Ovary (tissue), 9 donors: ENCODE measurements around the gene DERA. TPM values are rescaled to one million over a fixed set of nuclear protein-coding genes. Genes with fewer than 3 reads are reported as not detected.

ENCODE experiments used
- DNase-seq, 5 donors: peaks; one replicate each; pipeline ENCODE4 v3.0.0-alpha.2; 2019 to 2020
- H3K27ac ChIP-seq, 2 donors: fragments of 200-600 bp; one replicate each; pipeline versions ENCODE4 v1.5.1 to v1.8.0; 2019 to 2022
- H3K27me3 ChIP-seq: fragments of 200-600 bp; one replicate; pipeline ENCODE4 v1.8.0; 2022
- H3K36me3 ChIP-seq: fragments of 200-600 bp; sonication (generic); one replicate; pipeline ENCODE4 v1.5.1; 2019
- H3K4me1 ChIP-seq: one replicate; pipeline ENCODE4 v1.8.1; 2013; ENCODE audit warnings: mild to moderate bottlenecking, moderate library complexity; ENCODE audit not compliant: insufficient read depth
- H3K4me3 ChIP-seq: fragments of 200-600 bp; sonication (generic); one replicate; pipeline ENCODE4 v1.5.1; 2017
- H3K9me3 ChIP-seq, 2 donors: fragments of 200-600 bp in 1 of 2; sonication (generic) in 1 of 2; one replicate each; pipeline versions ENCODE4 v1.5.1 to v1.8.1; 2013 to 2019; ENCODE audit warnings: mild to moderate bottlenecking in 1 of 2, moderate library complexity in 1 of 2
- CTCF ChIP-seq, 3 donors: fragments of 450-650 bp in 2 of 3; fragments of 200-600 bp in 1 of 3; IDR thresholded peaks; one replicate each; pipeline versions ENCODE4 v1.5.1 to v1.8.0; 2016 to 2022; ENCODE audit warnings: antibody characterized with exemption in 3 of 3, mild to moderate bottlenecking in 1 of 3
- EP300 ChIP-seq: sonication (generic); formaldehyde crosslinking; IDR thresholded peaks from one replicate; pipeline ENCODE4 v1.6.1; 2017; ENCODE audit warnings: antibody characterized with exemption
- POLR2A ChIP-seq: fragments of 450-650 bp; IDR thresholded peaks from one replicate; pipeline ENCODE4 v1.6.1; 2017; ENCODE audit warnings: antibody characterized with exemption, mild to moderate bottlenecking, moderate library complexity
- WGBS, 3 donors: extraction: QIAGEN DNeasy Blood & Tissue Kit in 1 of 3; methylation state at CpG; one replicate each; pipeline versions ENCODE4 v1.1.5 to v1.1.7; 2013 to 2017; 5-methylcytosine and 5-hydroxymethylcytosine counted together
- intact Hi-C, 4 donors: fragments of 100-400 bp; cut with DNase I; formaldehyde crosslinking; loops; one replicate each; pipeline versions ENCODE4 v1.11.0 to v1.15.1; 2022 to 2023
- polyA plus RNA-seq, 2 donors: library from polyadenylated mRNA; stranded (reverse); fragments of 200-250 nt in 1 of 2; fragments of 350-450 nt in 1 of 2; fragmentation: Illumina TruSeq in 1 of 2; extraction: RNeasy Lipid Tissue Mini Kit (QIAGEN cat#74804) in 1 of 2; gene quantifications; one replicate each; pipeline ENCODE4 v1.2.3, GENCODE V29; 2013 to 2014
- total RNA-seq, 7 donors: library from RNA; depleted of rRNA in 2 of 7; stranded (reverse); fragments of >200 nt in 2 of 7; fragmentation: NEBNext Ultra II Directional in 3 of 7; extraction: Animal tissue kit (Norgen Biotek cat#: 25700) in 3 of 7; gene quantifications; one replicate each; pipeline versions ENCODE4 v1.1.0 to v1.2.4, GENCODE V29; 2016 to 2023
- donor health status: DM: no; HTN: no; CAD: no; lungs with moderate emphysema.
- donor health status: DM: no; HTN: no; CAD: no.
- donor health status: Bipolar disorder and iron deficiency.
- donor health status: DM: yes; HTN: yes; CAD: no.
- donor health status: DM: no; HTN: no; CAD: no.
- donor health status: DM: yes; HTN: yes; CAD: no.

The DERA gene
- total and polyA plus RNA-seq, 9 donors, result 8.1 to 27.7 (median 12.0) TPM

- no peaks in the 10 kb centered on the region for H3K9me3 ChIP-seq
- TF ChIP-seq EP300, result no peak
- TF ChIP-seq CTCF (IDR thresholded peaks at IDR 0.05), result no peak
- no peak for TF ChIP-seq POLR2A
- no peak for DNase-seq
- H3K4me3 ChIP-seq, result no peak overlapping the region
- intact Hi-C loops, result no loop called here
- no peaks in the 10 kb centered on the region for H3K27me3 ChIP-seq
- H3K27ac ChIP-seq, result no peak overlapping the region
- no peaks in the 10 kb centered on the region for H3K4me1 ChIP-seq
- WGBS, 3 donors, result 49 to 67% (median 52%) methylated on average over 2 of the region's 2 CpGs
- H3K36me3 ChIP-seq, result no peaks in the 10 kb centered on the region
These were observed 17.2 kb downstream of the DERA start for GRCh38 chr12:15928346-15928745.

DNA sequence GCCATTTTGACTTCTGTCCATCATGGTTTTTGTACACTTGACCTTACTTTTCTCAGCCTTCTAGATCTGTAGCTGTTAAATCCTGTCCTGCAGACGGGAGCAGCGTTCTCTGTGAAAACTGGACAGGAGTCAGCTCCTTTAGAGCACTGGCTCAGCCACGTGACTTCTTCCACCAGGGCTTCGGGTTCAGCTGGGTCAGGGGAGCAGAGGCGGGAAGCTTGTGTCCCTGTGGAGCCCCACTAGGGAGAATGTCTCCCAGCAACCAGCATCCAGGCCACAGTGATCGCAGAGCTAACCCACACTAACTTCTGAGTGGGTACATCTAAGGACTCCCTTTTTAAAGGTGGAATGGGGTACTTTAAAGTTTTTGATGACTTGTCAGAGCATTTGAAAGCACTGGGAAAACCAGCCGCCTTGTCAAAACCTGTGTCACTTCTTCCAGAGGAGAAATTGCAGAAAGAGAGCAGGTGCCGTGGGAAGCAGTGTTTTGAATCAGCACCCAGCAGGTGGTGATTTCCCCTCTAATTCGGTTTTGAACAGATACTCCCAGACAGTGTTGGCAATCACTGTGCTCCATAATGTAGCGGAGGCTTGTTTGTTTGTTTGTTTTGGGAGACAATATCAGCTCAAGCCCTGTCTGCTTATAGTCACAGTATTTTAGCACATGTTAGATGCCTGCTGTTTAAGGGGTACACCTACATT lies 17.9 kb downstream of the DERA start:
- H3K27ac ChIP-seq, result no peak overlapping the region
- H3K4me3 ChIP-seq, result no peak overlapping the region
- 68 to 75% (median 73%) methylated on average over 10 of the region's 10 CpGs for WGBS, 3 donors
- TF ChIP-seq CTCF (IDR thresholded peaks at IDR 0.05), result no peak
- TF ChIP-seq EP300, result no peak
- no peak for TF ChIP-seq POLR2A
- no peak for DNase-seq
- no peaks in the 10 kb centered on the region for H3K36me3 ChIP-seq
- no peaks in the 10 kb centered on the region for H3K27me3 ChIP-seq
- H3K4me1 ChIP-seq, result no peaks in the 10 kb centered on the region
- no peaks in the 10 kb centered on the region for H3K9me3 ChIP-seq
- intact Hi-C loops, result no loop called here

DNA sequence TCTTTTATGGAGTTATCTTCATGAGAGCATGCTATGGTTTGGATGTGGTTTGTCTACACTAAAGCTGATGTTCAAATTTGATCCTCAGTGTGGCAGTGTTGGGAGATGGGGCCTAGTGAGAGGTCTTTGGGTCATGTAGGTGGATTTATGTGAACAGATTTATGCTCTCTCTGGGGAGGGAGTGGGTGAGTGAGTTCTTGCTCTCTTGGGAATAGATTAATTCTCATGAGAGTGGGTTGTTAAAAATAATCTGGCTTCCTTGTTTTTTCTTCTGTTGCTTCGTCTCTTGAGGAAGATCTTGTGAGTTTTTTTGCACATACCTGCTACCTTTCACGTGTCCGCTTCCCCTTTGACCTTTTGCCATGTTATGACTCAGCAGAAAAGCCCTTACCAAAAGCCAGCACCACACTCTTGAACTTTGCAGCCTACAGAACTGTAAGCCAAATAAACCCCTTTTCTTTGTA lies 20.5 kb downstream of the DERA start:
- intact Hi-C loops, result no loop called here
- no peak for TF ChIP-seq EP300
- no peak for TF ChIP-seq CTCF (IDR thresholded peaks at IDR 0.05)
- TF ChIP-seq POLR2A, result no peak
- no peaks in the 10 kb centered on the region for H3K4me1 ChIP-seq
- no peaks in the 10 kb centered on the region for H3K27me3 ChIP-seq
- no peaks in the 10 kb centered on the region for H3K9me3 ChIP-seq
- no peak for DNase-seq
- no peaks in the 10 kb centered on the region for H3K36me3 ChIP-seq
- H3K27ac ChIP-seq, result no peak overlapping the region
- WGBS, 3 donors, result 70 to 76% (median 71%) methylated on average over 3 of the region's 3 CpGs
- no peak overlapping the region for H3K4me3 ChIP-seq

GRCh38 chr12:15932327-15932726 lies 21.2 kb downstream of the DERA start:
- intact Hi-C loops, result no loop called here
- no peaks in the 10 kb centered on the region for H3K27me3 ChIP-seq
- DNase-seq, result no peak
- TF ChIP-seq CTCF (IDR thresholded peaks at IDR 0.05), result no peak
- H3K9me3 ChIP-seq, result no peaks in the 10 kb centered on the region
- H3K27ac ChIP-seq, result no peak overlapping the region
- H3K4me3 ChIP-seq, result no peak overlapping the region
- WGBS, 3 donors, result 94 to 98% (median 96%) methylated on average over 1 of the region's 1 CpG
- H3K4me1 ChIP-seq, result no peaks in the 10 kb centered on the region
- H3K36me3 ChIP-seq, result no peaks in the 10 kb centered on the region
